ENCODE data around the gene ZNF784.
A peak's percentile ranks its signal among the peaks of the same experiment; 100 is the strongest.
"Not testable (repeated sequence)": the region's sequence is repeated elsewhere in the genome, so short reads cannot be mapped to it uniquely, and the experiment has no call there.

ZNF784 gene

GRCh38 chr19:55583897-55584296 lies 40.5 kb downstream of the ZNF784 start:
- DNase-seq (ENCODE audit: low read depth), result not testable (repeated sequence)

- DNase-seq (ENCODE audit: low read depth), result not testable (repeated sequence)
Measured at GRCh38 chr19:55582284-55582683, 42.1 kb downstream of the ZNF784 start.

DNA sequence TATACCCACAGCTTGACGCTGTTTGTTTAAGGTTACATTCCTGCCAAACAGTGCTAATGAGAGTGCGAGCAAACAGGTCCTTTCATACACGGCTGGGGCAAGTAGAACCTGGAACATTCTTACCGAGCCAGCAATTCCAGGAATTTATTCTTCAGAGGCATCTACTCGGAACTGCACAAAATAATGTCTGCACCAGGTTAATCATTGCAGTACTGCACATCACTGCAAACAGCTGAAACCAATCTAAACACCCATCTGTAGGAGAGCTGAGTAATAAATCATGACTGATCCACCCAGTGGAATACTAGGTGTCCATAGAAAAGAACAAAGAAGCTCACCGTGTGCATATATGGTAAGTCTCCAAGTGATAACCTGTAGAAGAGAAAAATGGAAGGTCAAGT lies 42.5 kb downstream of the ZNF784 start:
- DNase-seq (ENCODE audit: low read depth), result no peak

DNA sequence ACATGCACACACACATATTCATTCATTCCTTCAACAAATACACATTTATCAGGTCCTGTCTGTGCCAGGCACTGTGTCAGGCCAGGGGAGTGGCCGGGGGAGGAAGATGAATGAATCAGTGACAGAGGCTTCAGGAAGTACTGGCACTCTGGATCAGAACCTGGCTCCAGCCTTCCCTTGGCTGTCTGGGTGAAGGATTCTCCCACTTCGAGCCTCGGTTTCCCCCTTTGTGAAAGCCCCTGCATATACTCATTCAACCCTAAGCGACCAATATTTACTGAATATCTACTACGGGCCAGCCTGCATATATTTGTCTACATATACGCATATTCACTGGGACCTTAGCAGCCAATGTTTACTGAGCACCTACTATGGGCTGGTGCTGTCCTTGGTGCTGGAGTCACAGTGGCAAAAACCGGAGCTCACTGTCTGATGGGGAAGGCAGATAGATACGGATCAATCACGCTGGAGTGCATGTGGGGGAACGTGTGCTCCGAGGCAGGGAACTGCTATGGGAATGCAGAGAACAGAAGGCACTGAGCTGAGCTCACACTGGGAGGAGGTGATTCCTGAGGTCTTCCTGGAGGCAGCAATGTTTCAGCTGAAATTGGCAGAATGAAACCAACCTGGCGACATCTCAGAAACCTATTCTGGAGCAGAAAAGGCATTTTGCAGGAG lies 43.1 kb downstream of the ZNF784 start:
- DNase-seq (ENCODE audit: low read depth), result no peak

DNA sequence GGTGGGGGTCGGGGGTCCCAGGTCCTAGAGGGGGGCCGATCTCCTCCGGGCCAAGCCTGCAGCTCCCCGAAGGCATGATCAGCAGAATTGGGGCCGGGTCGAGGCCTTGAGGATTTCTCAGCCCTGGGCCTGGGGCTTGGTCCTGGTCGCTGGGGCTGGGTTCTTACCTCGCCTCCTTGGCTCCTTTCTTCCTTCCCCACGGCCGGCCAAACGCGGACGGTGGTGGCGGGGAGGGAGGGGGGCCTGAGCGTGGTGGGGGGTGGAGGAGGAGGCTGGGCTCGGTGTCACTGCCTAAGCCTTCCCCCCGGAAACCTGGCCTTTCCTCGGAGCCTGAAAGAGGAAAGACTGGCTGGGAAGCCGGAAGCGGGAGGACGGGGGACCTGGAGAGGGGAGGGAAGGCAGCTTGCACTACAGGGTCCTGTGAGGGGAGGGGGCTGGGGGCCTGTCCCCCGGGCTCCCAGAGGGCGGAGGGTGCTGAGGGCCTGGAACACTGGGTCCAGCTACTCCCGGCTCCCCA lies 43.7 kb downstream of the ZNF784 start, which contains the start of gene ZNF579:
ZNF579 (minus strand) TSS at position 221 of the 517 bp plus-strand sequence. CDS start 1,209 bp downstream, outside the sequence.
- DNase-seq (ENCODE audit: low read depth), result peak; percentile 90

GRCh38 chr19:55579766-55580621 lies 44.4 kb downstream of the ZNF784 start:
- peak; percentile 42 for DNase-seq (ENCODE audit: low read depth)

DNA sequence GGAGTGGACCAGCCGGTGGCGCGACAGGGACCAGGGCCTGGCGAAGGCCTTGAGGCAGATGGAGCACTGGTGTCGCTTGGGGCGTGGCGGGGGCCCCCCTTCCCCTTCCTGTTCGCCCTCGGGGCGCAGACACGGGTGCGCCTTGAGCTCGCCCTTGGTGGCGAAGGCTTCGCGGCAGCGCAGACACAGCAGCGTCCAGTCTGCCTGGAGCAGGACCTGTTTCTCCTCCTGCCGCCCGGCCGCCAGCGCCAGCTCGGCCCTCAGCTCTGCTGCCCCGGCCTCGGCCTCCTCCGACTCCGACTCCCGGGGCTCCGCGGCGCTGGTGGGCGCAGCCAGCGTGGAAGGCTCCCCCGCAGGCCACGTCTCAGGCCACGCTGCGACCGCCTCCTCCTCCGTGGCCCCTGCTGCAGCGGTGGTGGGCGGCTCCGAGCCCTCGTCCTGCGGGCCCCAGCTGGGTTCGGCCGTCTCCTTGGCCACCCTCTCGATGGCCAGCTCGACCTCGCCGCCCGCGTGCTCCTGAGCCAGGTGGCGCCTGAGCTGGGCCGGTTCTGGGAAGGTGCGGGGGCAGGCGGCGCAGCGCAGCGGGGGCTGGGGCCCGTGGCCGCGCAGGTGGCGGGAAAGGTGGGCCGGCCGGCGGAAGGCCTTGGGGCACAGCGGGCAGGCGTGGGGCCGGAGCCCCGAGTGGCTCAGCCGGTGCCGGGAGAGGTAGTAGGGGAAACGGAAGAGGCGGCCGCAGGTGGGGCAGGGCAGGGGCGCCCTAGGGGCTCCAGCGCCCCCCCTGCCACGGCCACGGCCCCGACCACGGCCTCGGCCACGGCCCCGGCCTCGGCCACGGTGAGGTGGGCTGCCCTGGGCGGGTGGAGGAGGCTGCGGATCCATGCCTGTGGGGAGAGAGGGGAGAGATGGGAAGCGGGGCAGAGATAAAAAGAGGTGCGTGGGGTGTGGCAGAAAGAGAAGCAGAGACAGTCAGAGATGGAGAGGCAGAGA lies 45.3 kb downstream of the ZNF784 start:
- DNase-seq (ENCODE audit: low read depth), result no peak

GRCh38 chr19:55578031-55578760 lies 46.2 kb downstream of the ZNF784 start:
- no peak for DNase-seq (ENCODE audit: low read depth)

- DNase-seq (ENCODE audit: low read depth), result no peak
Measured at GRCh38 chr19:55576746-55577145, 47.6 kb downstream of the ZNF784 start.

DNA sequence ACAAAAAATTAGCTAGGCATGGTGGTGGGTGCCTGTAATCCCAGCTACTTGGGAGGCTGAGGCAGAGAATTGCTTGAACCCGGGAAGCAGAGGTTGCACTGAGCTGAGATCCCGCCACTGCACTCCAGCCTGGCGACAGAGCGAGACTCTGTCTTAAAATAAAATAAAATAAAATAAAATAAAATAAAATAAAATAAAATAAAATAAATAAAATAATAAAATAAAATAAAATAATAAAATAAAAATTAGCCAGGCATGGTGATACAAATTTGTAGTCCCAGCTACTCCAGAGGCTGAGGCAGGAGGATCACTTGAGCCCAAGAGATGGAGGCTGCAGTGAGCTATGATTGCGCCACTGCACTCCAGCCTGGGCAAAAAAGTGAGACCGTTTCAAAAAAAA lies 50.4 kb downstream of the ZNF784 start:
- DNase-seq (ENCODE audit: low read depth), result not testable (repeated sequence)
